GM10266 (cell line): ENCODE data around the gene ZMYND19.
"Not testable (repeated sequence)": the region's sequence is repeated elsewhere in the genome, so short reads cannot be mapped to it uniquely, and the experiment has no call there.

Experiments
- DNase-seq: peaks from one replicate; pipeline ENCODE4 v3.0.0; 2012; ENCODE audit errors: extremely low spot score
- CTCF ChIP-seq: IDR thresholded peaks from 2 replicates; pipeline ENCODE4 v1.5.1; 2012; ENCODE audit warnings: mild to moderate bottlenecking, low read depth; ENCODE audit not compliant: control insufficient read depth, insufficient read depth; ENCODE audit errors: missing control alignments

The ZMYND19 gene

GRCh38 chr9:137543237-137543963, 46.9 kb downstream of the ZMYND19 start:
- no peak for DNase-seq
- TF ChIP-seq CTCF: no peak

- no peak for TF ChIP-seq CTCF
- no peak for DNase-seq
Observed at GRCh38 chr9:137542486-137542885, 47.8 kb downstream of the ZMYND19 start.

GRCh38 chr9:137540536-137540935, 49.8 kb downstream of the ZMYND19 start:
- DNase-seq: no peak
- TF ChIP-seq CTCF: no peak

GRCh38 chr9:137538058-137538457, 52.3 kb downstream of the ZMYND19 start:
- no peak for DNase-seq
- TF ChIP-seq CTCF: no peak

- not testable (repeated sequence) for DNase-seq
Observed at GRCh38 chr9:137536594-137537131, 53.6 kb downstream of the ZMYND19 start.

GRCh38 chr9:137535120-137535428, 55.2 kb downstream of the ZMYND19 start:
- DNase-seq: no peak
- no peak for TF ChIP-seq CTCF

GRCh38 chr9:137534256-137535119, 55.8 kb downstream of the ZMYND19 start:
- peak; percentile 71 for DNase-seq
- peak; percentile 61 for TF ChIP-seq CTCF

GRCh38 chr9:137532891-137533468, 57.3 kb downstream of the ZMYND19 start:
- not testable (repeated sequence) for DNase-seq
